HEK293 (cell line): Measurements from ENCODE around the gene RPS15.

Experiments used
- GLI4 ChIP-seq: fragments of 450-650 bp; formaldehyde crosslinking; IDR thresholded peaks from 2 replicates; pipeline ENCODE4 v1.5.1; 2016; ENCODE audit warnings: missing biosample characterization, missing genetic modification characterization
- GLIS2 ChIP-seq: fragments of 450-650 bp; formaldehyde crosslinking; IDR thresholded peaks from 2 replicates; pipeline ENCODE4 v1.5.1; 2016; ENCODE audit warnings: missing biosample characterization, missing genetic modification characterization
- KLF10 ChIP-seq: fragments of 450-650 bp; IDR thresholded peaks from 2 replicates; pipeline ENCODE4 v1.5.1; 2018; ENCODE audit warnings: missing biosample characterization, mild to moderate bottlenecking, missing genetic modification characterization
- KLF16 ChIP-seq: fragments of 450-650 bp; formaldehyde crosslinking; IDR thresholded peaks from 2 replicates; pipeline ENCODE4 v1.5.1; 2017; ENCODE audit warnings: missing biosample characterization, missing genetic modification characterization
- KLF17 ChIP-seq: fragments of 450-650 bp; formaldehyde crosslinking; IDR thresholded peaks from 2 replicates; pipeline ENCODE4 v1.5.1; 2016; ENCODE audit warnings: missing biosample characterization, missing genetic modification characterization
- REST ChIP-seq: fragments of 450-650 bp; formaldehyde crosslinking; IDR thresholded peaks from 2 replicates; pipeline ENCODE4 v1.5.1; 2016; ENCODE audit warnings: missing biosample characterization, missing genetic modification characterization
- TRIM28 ChIP-seq: IDR thresholded peaks from 2 replicates; pipeline ENCODE4 v1.6.1; 2011; ENCODE audit warnings: low read length, control low read depth, borderline replicate concordance
- YY2 ChIP-seq: fragments of 450-650 bp; formaldehyde crosslinking; IDR thresholded peaks from 2 replicates; pipeline ENCODE4 v1.5.1; 2016; ENCODE audit warnings: missing biosample characterization, missing genetic modification characterization
- ZBTB48 ChIP-seq: fragments of 450-650 bp; formaldehyde crosslinking; IDR thresholded peaks from 2 replicates; pipeline ENCODE4 v1.5.1; 2016; ENCODE audit warnings: missing biosample characterization, missing genetic modification characterization
- ZFP3 ChIP-seq: fragments of 450-650 bp; formaldehyde crosslinking; IDR thresholded peaks from 2 replicates; pipeline ENCODE4 v1.5.1; 2016; ENCODE audit warnings: low read depth, missing biosample characterization, missing genetic modification characterization
- ZNF10 ChIP-seq: fragments of 450-650 bp; formaldehyde crosslinking; IDR thresholded peaks from 2 replicates; pipeline ENCODE4 v1.5.1; 2017; ENCODE audit warnings: missing biosample characterization, missing genetic modification characterization
- ZNF2 ChIP-seq: fragments of 450-650 bp; formaldehyde crosslinking; IDR thresholded peaks from 2 replicates; pipeline ENCODE4 v1.5.1; 2016; ENCODE audit warnings: missing biosample characterization, missing genetic modification characterization
- ZNF214 ChIP-seq: fragments of 450-650 bp; formaldehyde crosslinking; IDR thresholded peaks from 2 replicates; pipeline ENCODE4 v1.5.1; 2017; ENCODE audit warnings: missing biosample characterization, mild to moderate bottlenecking, missing genetic modification characterization, borderline replicate concordance
- ZNF23 ChIP-seq: fragments of 450-650 bp; formaldehyde crosslinking; IDR thresholded peaks from 2 replicates; pipeline ENCODE4 v1.5.1; 2016; ENCODE audit warnings: missing biosample characterization, missing genetic modification characterization, borderline replicate concordance
- ZNF24 ChIP-seq: fragments of 450-650 bp; formaldehyde crosslinking; IDR thresholded peaks from 2 replicates; pipeline ENCODE4 v1.5.1; 2016; ENCODE audit warnings: missing biosample characterization, missing genetic modification characterization
- ZNF324 ChIP-seq: fragments of 450-650 bp; formaldehyde crosslinking; IDR thresholded peaks from 2 replicates; pipeline ENCODE4 v1.5.1; 2016; ENCODE audit warnings: missing biosample characterization, missing genetic modification characterization
- ZNF48 ChIP-seq: fragments of 450-650 bp; formaldehyde crosslinking; IDR thresholded peaks from 2 replicates; pipeline ENCODE4 v1.5.1; 2016; ENCODE audit warnings: missing biosample characterization, missing genetic modification characterization
- ZNF513 ChIP-seq: fragments of 450-650 bp; IDR thresholded peaks from 2 replicates; pipeline ENCODE4 v1.5.1; 2018; ENCODE audit warnings: missing biosample characterization, missing genetic modification characterization
- ZNF530 ChIP-seq: fragments of 450-650 bp; formaldehyde crosslinking; IDR thresholded peaks from 2 replicates; pipeline ENCODE4 v1.5.1; 2016; ENCODE audit warnings: low read depth, missing biosample characterization, missing genetic modification characterization
- ZNF558 ChIP-seq: fragments of 450-650 bp; formaldehyde crosslinking; IDR thresholded peaks from 2 replicates; pipeline ENCODE4 v1.5.1; 2016; ENCODE audit warnings: missing biosample characterization, missing genetic modification characterization
- ZNF561 ChIP-seq: fragments of 450-650 bp; IDR thresholded peaks from 2 replicates; pipeline ENCODE4 v1.5.1; 2018; ENCODE audit warnings: missing biosample characterization, missing genetic modification characterization, borderline replicate concordance
- ZNF645 ChIP-seq: fragments of 450-650 bp; formaldehyde crosslinking; IDR thresholded peaks from 2 replicates; pipeline ENCODE4; 2016; ENCODE audit warnings: missing biosample characterization, missing genetic modification characterization
- ZNF658 ChIP-seq: fragments of 450-650 bp; formaldehyde crosslinking; IDR thresholded peaks from 2 replicates; pipeline ENCODE4; 2016; ENCODE audit warnings: missing biosample characterization, missing genetic modification characterization
- ZNF660 ChIP-seq: fragments of 450-650 bp; IDR thresholded peaks from 2 replicates; pipeline ENCODE4 v1.5.1; 2018; ENCODE audit warnings: missing biosample characterization, mild to moderate bottlenecking, missing genetic modification characterization
- ZNF701 ChIP-seq: fragments of 450-650 bp; formaldehyde crosslinking; IDR thresholded peaks from 2 replicates; pipeline ENCODE4 v1.5.1; 2016; ENCODE audit warnings: missing biosample characterization, missing genetic modification characterization
- ZNF776 ChIP-seq: fragments of 450-650 bp; formaldehyde crosslinking; IDR thresholded peaks from 2 replicates; pipeline ENCODE4 v1.5.0; 2017; ENCODE audit warnings: missing biosample characterization, missing genetic modification characterization, borderline replicate concordance
- ZNF791 ChIP-seq: fragments of 450-650 bp; formaldehyde crosslinking; IDR thresholded peaks from 2 replicates; pipeline ENCODE4 v1.5.1; 2016; ENCODE audit warnings: missing biosample characterization, missing genetic modification characterization
- ZNF830 ChIP-seq: fragments of 450-650 bp; IDR thresholded peaks from 2 replicates; pipeline ENCODE4 v1.5.0; 2018; ENCODE audit warnings: missing biosample characterization, missing genetic modification characterization, low read depth, mild to moderate bottlenecking, moderate library complexity
- ZNF837 ChIP-seq: fragments of 450-650 bp; formaldehyde crosslinking; IDR thresholded peaks from 2 replicates; pipeline ENCODE4 v1.5.1; 2016; ENCODE audit warnings: missing biosample characterization, missing genetic modification characterization
- TF ChIP-seq, protein P1 (sequence below): fragments of 450-650 bp; formaldehyde crosslinking; IDR thresholded peaks from 2 replicates; pipeline ENCODE4 v1.5.1; 2016; ENCODE audit warnings: missing biosample characterization, missing genetic modification characterization
- TF ChIP-seq, protein P2 (sequence below): fragments of 450-650 bp; formaldehyde crosslinking; IDR thresholded peaks from 2 replicates; pipeline ENCODE4 v1.5.1; 2016; ENCODE audit warnings: missing biosample characterization, missing genetic modification characterization

Gene RPS15

DNA sequence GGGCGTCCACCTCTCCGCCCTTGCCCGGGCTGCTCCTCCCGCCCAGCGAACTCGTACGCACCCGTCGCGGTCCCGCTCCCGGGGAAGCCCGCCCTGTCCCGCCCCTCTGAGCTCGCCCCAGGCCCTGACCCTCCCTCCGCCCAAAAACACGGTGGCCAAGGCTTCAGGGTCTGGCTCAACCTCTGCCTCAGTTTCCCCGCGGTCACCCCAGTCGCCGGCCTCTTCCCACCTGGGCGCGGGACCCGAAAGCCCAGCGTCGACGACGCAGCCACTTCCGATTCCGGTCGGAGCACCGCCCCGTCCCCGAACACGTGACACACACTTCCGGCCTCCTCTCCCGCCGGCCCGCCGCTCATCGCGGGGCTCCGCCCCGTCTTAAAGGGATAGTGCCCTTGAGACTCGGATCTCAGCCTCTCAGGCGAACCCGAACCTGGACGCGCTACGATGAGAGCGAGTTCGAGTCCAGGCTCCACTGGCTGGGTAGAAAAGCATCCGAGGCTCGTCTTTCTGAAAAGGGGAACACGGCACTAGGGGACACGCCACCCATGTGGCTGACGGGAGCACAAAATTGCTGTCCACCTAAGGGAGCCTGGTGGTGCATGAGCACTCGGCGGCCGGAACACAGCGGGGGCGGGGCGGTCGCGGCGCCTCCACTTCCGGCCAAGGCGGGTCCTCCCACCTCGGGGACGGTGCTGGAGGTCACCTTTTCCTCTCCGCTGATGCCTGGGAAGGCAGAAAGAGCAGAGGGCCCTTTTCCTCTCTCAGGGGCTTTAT lies 40.9 kb downstream of the RPS15 start, which contains the start of gene C19orf25 (continued):
- no peak for TF ChIP-seq ZNF513 (tag by site-specific recombination)
- TF ChIP-seq KLF10 (tag by site-specific recombination) = peak; percentile 70
- peak; percentile 55; the same call in 1 of the 2 replicates for TF ChIP-seq GLIS2
- TF ChIP-seq ZNF830 = no peak
- TF ChIP-seq ZNF24 (tag by site-specific recombination) = peak; percentile 80; the same call in 1 of the 2 replicates
- TF ChIP-seq REST (tag by site-specific recombination) = peak; percentile 85
- TF ChIP-seq ZNF2 (tag by site-specific recombination) = peak; percentile 87; the same call in 1 of the 2 replicates
- no peak for TF ChIP-seq GLI4 (tag by site-specific recombination)
- TF ChIP-seq ZBTB48 (tag by site-specific recombination) = peak; percentile 86
- no peak for TF ChIP-seq ZNF837 (tag by site-specific recombination)
- TF ChIP-seq, protein P1, sequence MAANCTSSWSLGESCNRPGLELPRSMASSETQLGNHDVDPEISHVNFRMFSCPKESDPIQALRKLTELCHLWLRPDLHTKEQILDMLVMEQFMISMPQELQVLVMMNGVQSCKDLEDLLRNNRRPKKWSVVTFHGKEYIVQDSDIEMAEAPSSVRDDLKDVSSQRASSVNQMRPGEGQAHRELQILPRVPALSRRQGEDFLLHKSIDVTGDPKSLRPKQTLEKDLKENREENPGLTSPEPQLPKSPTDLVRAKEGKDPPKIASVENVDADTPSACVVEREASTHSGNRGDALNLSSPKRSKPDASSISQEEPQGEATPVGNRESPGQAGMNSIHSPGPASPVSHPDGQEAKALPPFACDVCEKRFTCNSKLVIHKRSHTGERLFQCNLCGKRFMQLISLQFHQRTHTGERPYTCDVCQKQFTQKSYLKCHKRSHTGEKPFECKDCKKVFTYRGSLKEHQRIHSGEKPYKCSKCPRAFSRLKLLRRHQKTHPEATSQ = no peak
- TF ChIP-seq TRIM28 = no peak
- TF ChIP-seq ZFP3 (tag by site-specific recombination) = peak; percentile 99
- peak; percentile 81 for TF ChIP-seq KLF16 (tag by site-specific recombination)
- TF ChIP-seq ZNF10 = no peak; the same call in 1 of the 2 replicates
- no peak for TF ChIP-seq ZNF214 (tag by site-specific recombination)
- TF ChIP-seq ZNF776 (tag by site-specific recombination) = no peak
- no peak for TF ChIP-seq ZNF791
- no peak for TF ChIP-seq ZNF530 (tag by site-specific recombination)
- TF ChIP-seq ZNF645 (tag by site-specific recombination) = no peak
- no peak for TF ChIP-seq YY2 (tag by site-specific recombination)
- TF ChIP-seq, protein P2, sequence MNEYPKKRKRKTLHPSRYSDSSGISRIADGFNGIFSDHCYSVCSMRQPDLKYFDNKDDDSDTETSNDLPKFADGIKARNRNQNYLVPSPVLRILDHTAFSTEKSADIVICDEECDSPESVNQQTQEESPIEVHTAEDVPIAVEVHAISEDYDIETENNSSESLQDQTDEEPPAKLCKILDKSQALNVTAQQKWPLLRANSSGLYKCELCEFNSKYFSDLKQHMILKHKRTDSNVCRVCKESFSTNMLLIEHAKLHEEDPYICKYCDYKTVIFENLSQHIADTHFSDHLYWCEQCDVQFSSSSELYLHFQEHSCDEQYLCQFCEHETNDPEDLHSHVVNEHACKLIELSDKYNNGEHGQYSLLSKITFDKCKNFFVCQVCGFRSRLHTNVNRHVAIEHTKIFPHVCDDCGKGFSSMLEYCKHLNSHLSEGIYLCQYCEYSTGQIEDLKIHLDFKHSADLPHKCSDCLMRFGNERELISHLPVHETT = 0 out of 2 replicates have a peak, but pooled peaks have one; percentile 51
- TF ChIP-seq KLF17 = peak; percentile 77
- TF ChIP-seq ZNF48 (tag by site-specific recombination) = no peak
- 0 out of 2 replicates have a peak, but pooled peaks have one; percentile 75 for TF ChIP-seq ZNF324 (tag by site-specific recombination)
- no peak for TF ChIP-seq ZNF23 (tag by site-specific recombination)
- TF ChIP-seq ZNF561 (tag by site-specific recombination) = peak; percentile 96; the same call in 1 of the 2 replicates
- TF ChIP-seq ZNF660 (tag by site-specific recombination) = no peak; the same call in 1 of the 2 replicates
- TF ChIP-seq ZNF658 (tag by site-specific recombination) = no peak
- no peak for TF ChIP-seq ZNF558
- TF ChIP-seq ZNF701 (tag by site-specific recombination) = no peak
